Liver (tissue), 9 donors: ENCODE data around the gene RPS2. TPM values are rescaled to one million over a fixed set of nuclear protein-coding genes. Genes with fewer than 3 reads are reported as not detected.

Experiments
- DNase-seq: peaks from one replicate; pipeline ENCODE4 v3.0.0-alpha.2; 2017; ENCODE audit warnings: low spot score
- H3K27ac ChIP-seq, 2 donors: one replicate each; pipeline ENCODE4 v1.7.0; 2013; ENCODE audit warnings: inconsistent platforms in 2 of 2, low read length in 2 of 2, control low read depth in 1 of 2, low read depth in 1 of 2, mild to moderate bottlenecking in 1 of 2
- H3K27me3 ChIP-seq, 4 donors: one replicate each; pipeline versions ENCODE4 v1.6.1 to v1.7.0; 2013; ENCODE audit warnings: low read length in 3 of 4, inconsistent platforms in 1 of 4, mild to moderate bottlenecking in 1 of 4, moderate library complexity in 1 of 4; ENCODE audit not compliant: control insufficient read depth in 4 of 4, insufficient read depth in 4 of 4
- H3K36me3 ChIP-seq, 4 donors: one replicate each; pipeline versions ENCODE4 v1.6.1 to v1.7.0; 2013; ENCODE audit warnings: low read length in 3 of 4, mild to moderate bottlenecking in 3 of 4, low read depth in 1 of 4, moderate library complexity in 1 of 4; ENCODE audit not compliant: control insufficient read depth in 4 of 4, insufficient read depth in 3 of 4
- H3K4me1 ChIP-seq, 4 donors: one replicate each; pipeline versions ENCODE4 v1.6.1 to v1.7.0; 2013; ENCODE audit warnings: low read length in 3 of 4, mild to moderate bottlenecking in 3 of 4, moderate library complexity in 1 of 4; ENCODE audit not compliant: control insufficient read depth in 4 of 4, insufficient read depth in 4 of 4
- H3K4me3 ChIP-seq, 3 donors: one replicate each; pipeline versions ENCODE4 v1.6.1 to v1.7.0; 2013; ENCODE audit warnings: low read length in 3 of 3, control low read depth in 1 of 3, low read depth in 1 of 3, mild to moderate bottlenecking in 1 of 3
- H3K9ac ChIP-seq, 2 donors: one replicate each; pipeline ENCODE4 v1.7.0; 2013; ENCODE audit warnings: low read length in 2 of 2, mild to moderate bottlenecking in 2 of 2, moderate library complexity in 2 of 2, control low read depth in 1 of 2, low read depth in 1 of 2
- H3K9me3 ChIP-seq, 4 donors: one replicate each; pipeline versions ENCODE4 v1.6.1 to v1.7.0; 2013; ENCODE audit warnings: low read length in 3 of 4; ENCODE audit not compliant: control insufficient read depth in 4 of 4
- ATF3 ChIP-seq: IDR thresholded peaks from 2 replicates; pipeline ENCODE4 v1.6.1; 2016; ENCODE audit warnings: antibody characterized with exemption
- CTCF ChIP-seq: fragments of 150-350 bp; IDR thresholded peaks from 2 replicates; pipeline ENCODE4 v1.5.1; 2017; ENCODE audit warnings: improper control_type of control experiment, low read depth, low read length; ENCODE audit not compliant: missing input control
- FOXA1 ChIP-seq: IDR thresholded peaks from 2 replicates; pipeline ENCODE4 v1.6.1; 2016; ENCODE audit warnings: antibody characterized with exemption
- GABPA ChIP-seq, 2 donors: IDR thresholded peaks in 1 of 2; conservative IDR thresholded peaks in 1 of 2; 2 replicates each; pipeline ENCODE4 v1.6.1; 2016; ENCODE audit warnings: antibody characterized with exemption in 2 of 2, mild to moderate bottlenecking in 1 of 2, moderate library complexity in 1 of 2
- HNF4A ChIP-seq, 2 donors: conservative IDR thresholded peaks; 2 replicates each; pipeline ENCODE4 v1.6.1; 2016; ENCODE audit warnings: antibody characterized with exemption in 2 of 2, mild to moderate bottlenecking in 2 of 2
- HNF4G ChIP-seq: IDR thresholded peaks from 2 replicates; pipeline ENCODE4 v1.6.1; 2016; ENCODE audit warnings: antibody characterized with exemption
- MAX ChIP-seq: IDR thresholded peaks from 2 replicates; pipeline ENCODE4 v1.6.1; 2016; ENCODE audit warnings: antibody characterized with exemption
- NR2F2 ChIP-seq: IDR thresholded peaks from 2 replicates; pipeline ENCODE4 v1.6.1; 2016; ENCODE audit warnings: antibody characterized with exemption
- RAD21 ChIP-seq, 2 donors: IDR thresholded peaks; 2 replicates each; pipeline ENCODE4 v1.6.1; 2016; ENCODE audit warnings: antibody characterized with exemption in 2 of 2, mild to moderate bottlenecking in 2 of 2
- RXRA ChIP-seq, 2 donors: IDR thresholded peaks; 2 replicates each; pipeline ENCODE4 v1.6.1; 2017 to 2018; ENCODE audit warnings: antibody characterized with exemption in 2 of 2, mild to moderate bottlenecking in 1 of 2
- TAF1 ChIP-seq: conservative IDR thresholded peaks from 2 replicates; pipeline ENCODE4 v1.6.1; 2016; ENCODE audit warnings: antibody characterized with exemption, mild to moderate bottlenecking
- YY1 ChIP-seq: IDR thresholded peaks from 2 replicates; pipeline ENCODE4 v1.6.1; 2016; ENCODE audit warnings: antibody characterized with exemption, mild to moderate bottlenecking
- ZBTB33 ChIP-seq: IDR thresholded peaks from 2 replicates; pipeline ENCODE4 v1.6.1; 2016; ENCODE audit warnings: antibody characterized with exemption
- WGBS: extraction: QIAGEN DNeasy Blood & Tissue Kit; methylation state at CpG from one replicate; pipeline ENCODE4 v1.1.7; 2013; 5-methylcytosine and 5-hydroxymethylcytosine counted together
- polyA plus RNA-seq, 2 donors: library from polyadenylated mRNA; stranded (reverse) in 1 of 2; unstranded in 1 of 2; fragments of 200-250 nt in 1 of 2; fragments of >200 nt in 1 of 2; fragmentation: Nextera tagmentation in 1 of 2; extraction: Ambion mirVana in 1 of 2; gene quantifications; one replicate each; pipeline versions ENCODE4 v1.2.1 to v1.2.3, GENCODE V29; 2013 to 2015
- total RNA-seq, 2 donors: library from RNA; depleted of rRNA; stranded (reverse); fragments of >200 nt; gene quantifications; one replicate each; pipeline ENCODE4 v1.2.3, GENCODE V29; 2014
- donor health status: healthy.
- donor health status: healthy.
- donor health status: healthy.
- donor health status: healthy.
- donor health status: healthy.

Gene RPS2
- total and polyA plus RNA-seq, 4 donors: 524 to 1,440 (median 940) TPM

- peaks cover 4 to 30% (median 6%) of the 10 kb centered on the region in 4 donors for H3K36me3 ChIP-seq
- no peak within 1 kb of the TSS for H3K27ac ChIP-seq
- 61% methylated on average over 6 of the region's 6 CpGs for WGBS
- no peak within 1 kb of the TSS for H3K4me3 ChIP-seq
- no peak for TF ChIP-seq TAF1
- TF ChIP-seq RAD21 (IDR thresholded peaks at IDR 0.05): no peak
- no peak for TF ChIP-seq NR2F2
- no peak for TF ChIP-seq ATF3
- no peak for TF ChIP-seq CTCF
- TF ChIP-seq FOXA1: no peak
- H3K4me1 ChIP-seq: peaks cover 5 to 31% (median 17%) of the 10 kb centered on the region in 4 donors
- no peaks in the 10 kb centered on the region for H3K27me3 ChIP-seq
- no peak within 1 kb of the TSS for H3K9ac ChIP-seq
- no peak for DNase-seq
- no peaks in the 10 kb centered on the region for H3K9me3 ChIP-seq
These were observed 16.8 kb upstream of the RPS2 start, which contains the start of gene NOXO1 for GRCh38 chr16:1981398-1981836. Gene NOXO1, minus strand, starts transcription at chr16:1981469. Its CDS starts 290 bp downstream, at chr16:1981179.

- no peak for TF ChIP-seq TAF1
- TF ChIP-seq ATF3: no peak
- no peak for TF ChIP-seq RXRA (IDR thresholded peaks at IDR 0.05)
- TF ChIP-seq HNF4G: no peak
- TF ChIP-seq GABPA (IDR thresholded peaks at IDR 0.05 in 1 of 2, conservative IDR thresholded peaks at IDR 0.05 in 1 of 2): no peak
- no peak for TF ChIP-seq NR2F2
- TF ChIP-seq YY1: no peak
- no peak for TF ChIP-seq HNF4A (conservative IDR thresholded peaks at IDR 0.05)
- TF ChIP-seq ZBTB33: no peak
- TF ChIP-seq FOXA1: no peak
- H3K27me3 ChIP-seq: no peaks in the 10 kb centered on the region
- H3K4me1 ChIP-seq: peaks cover 5 to 31% (median 17%) of the 10 kb centered on the region in 4 donors
- no peak for DNase-seq
- H3K9ac ChIP-seq: no peak overlapping the region
- no peaks in the 10 kb centered on the region for H3K9me3 ChIP-seq
- no peak overlapping the region for H3K4me3 ChIP-seq
- no peak overlapping the region for H3K27ac ChIP-seq
- H3K36me3 ChIP-seq: peaks cover 4 to 30% (median 10%) of the 10 kb centered on the region in 4 donors
- WGBS: 20% methylated on average over 16 of the region's 16 CpGs
These were observed 16.1 kb upstream of the RPS2 start for GRCh38 chr16:1980770-1981087.

GRCh38 chr16:1980030-1980769 lies 15.6 kb upstream of the RPS2 start:
- H3K4me3 ChIP-seq: no peak overlapping the region
- TF ChIP-seq GABPA (IDR thresholded peaks at IDR 0.05 in 1 of 2, conservative IDR thresholded peaks at IDR 0.05 in 1 of 2) (no peak), TAF1 (no peak), MAX (no peak)
- no peak overlapping the region for H3K9ac ChIP-seq
- H3K27ac ChIP-seq: no peak overlapping the region
- H3K9me3 ChIP-seq: no peaks in the 10 kb centered on the region
- WGBS: 13% methylated on average over 53 of the region's 53 CpGs
- no peaks in the 10 kb centered on the region for H3K27me3 ChIP-seq
- DNase-seq: no peak
- H3K4me1 ChIP-seq: peaks cover 5 to 27% (median 13%) of the 10 kb centered on the region in 4 donors
- H3K36me3 ChIP-seq: peaks cover 8 to 31% (median 12%) of the 10 kb centered on the region in 4 donors
